GM12878 (cell line): ENCODE measurements around the gene AKAP13. TPM values are rescaled to one million over a fixed set of nuclear protein-coding genes. Genes with fewer than 3 reads are reported as not detected.

Source experiments
- ATAC-seq: fragments of 200-7000 bp; cut with Tn5 transposase; 3 replicates; pipeline ENCODE4 v1.9.1; 2020; ENCODE audit warnings: mild to moderate bottlenecking, moderate library complexity
- BruUV-seq: library from RNA; stranded (reverse); fragments of 400-500 nt; replicated peaks from 2 replicates; lab custom pipeline; 2021; lab: Mats Ljungman, UMichigan
- CTCF ChIA-PET: fragments of 300-600 bp; sonication (Branson Sonifier 250); formaldehyde crosslinking; extraction: SDS; loops from one replicate; lab custom pipeline; 2021; ENCODE audit warnings: inconsistent platforms; lab: Yijun Ruan, JAX
- POLR2A ChIA-PET: fragments of 350-600 bp; formaldehyde crosslinking; extraction: SDS; loops from one replicate; lab custom pipeline; 2021; ENCODE audit warnings: inconsistent platforms; lab: Charles Lee
- RAD21 ChIA-PET: fragments of 300-600 bp; sonication (Branson Sonifier 250); formaldehyde crosslinking; loops from one replicate; lab custom pipeline; 2023; ENCODE audit warnings: antibody characterized with exemption; ENCODE audit not compliant: unreplicated experiment; lab: Charles Lee
- SMC1A ChIA-PET: fragments of 300-600 bp; sonication (Branson Sonifier 250); formaldehyde crosslinking; loops from one replicate; lab custom pipeline; 2023; ENCODE audit not compliant: unreplicated experiment, uncharacterized antibody; lab: Charles Lee
- DNase-seq: peaks from one replicate; pipeline ENCODE4 v3.0.0-alpha.2; 2011; ENCODE audit warnings: low read depth, low spot score
- FAIRE-seq: peaks from 3 replicates; lab custom pipeline; 2011; peaks lifted over from hg19 to GRCh38; lab: Jason Lieb, UNC
- H2AFZ ChIP-seq: 2 replicates; pipeline ENCODE4 v1.6.0; 2011; ENCODE audit warnings: low read depth, low read length, control low read depth; ENCODE audit not compliant: control insufficient read depth
- H3K27ac ChIP-seq: 2 replicates; pipeline ENCODE4 v1.5.1; 2011; ENCODE audit warnings: control low read depth; ENCODE audit not compliant: control insufficient read depth, insufficient read depth
- H3K27me3 ChIP-seq, 2 experiments: replicated peaks in 1 of 2; 2 replicates each; pipeline versions ENCODE4 v1.6.0 to v1.6.1; 2011; ENCODE audit warnings: low read length in 1 of 2; ENCODE audit not compliant: control insufficient read depth in 2 of 2, insufficient read depth in 2 of 2
- H3K36me3 ChIP-seq, 2 experiments: 2 replicates each; pipeline ENCODE4 v1.5.1; 2011; ENCODE audit warnings: low read length in 1 of 2; ENCODE audit not compliant: control insufficient read depth in 2 of 2, insufficient read depth in 2 of 2
- H3K4me1 ChIP-seq: 2 replicates; pipeline ENCODE4 v1.6.1; 2011; ENCODE audit warnings: mild to moderate bottlenecking, low read length, moderate library complexity, mixed read lengths; ENCODE audit not compliant: control insufficient read depth, insufficient read depth
- H3K4me2 ChIP-seq: 2 replicates; pipeline ENCODE4 v1.6.0; 2011; ENCODE audit warnings: control low read depth; ENCODE audit not compliant: control insufficient read depth, insufficient read depth
- H3K4me3 ChIP-seq: fragments of 200-600 bp; sonication (generic); 2 replicates; pipeline ENCODE4 v1.5.1; 2016
- H3K79me2 ChIP-seq: 2 replicates; pipeline ENCODE4 v1.6.0; 2011; ENCODE audit warnings: low read length; ENCODE audit not compliant: control insufficient read depth, insufficient read depth
- H3K9ac ChIP-seq: 2 replicates; pipeline ENCODE4 v1.8.0; 2011; ENCODE audit warnings: low read length, control low read depth, mixed read lengths; ENCODE audit not compliant: control insufficient read depth, insufficient read depth
- H3K9me3 ChIP-seq: replicated peaks from 3 replicates; pipeline ENCODE4 v1.5.1; 2011; ENCODE audit warnings: mild to moderate bottlenecking, low read length; ENCODE audit not compliant: control insufficient read depth, insufficient read depth
- H4K20me1 ChIP-seq: 2 replicates; pipeline ENCODE4 v1.6.0; 2011; ENCODE audit not compliant: control insufficient read depth, insufficient read depth
- BHLHE40 ChIP-seq, 2 experiments: fragments of 450-650 bp in 1 of 2; IDR thresholded peaks; 2 replicates each; pipeline ENCODE4 v1.6.1; 2011 to 2017; ENCODE audit warnings: low read depth in 2 of 2, borderline replicate concordance in 1 of 2, improper control_type of control experiment in 1 of 2, low read length in 1 of 2, mild to moderate bottlenecking in 1 of 2
- E4F1 ChIP-seq: fragments of 450-650 bp; IDR thresholded peaks from 2 replicates; pipeline ENCODE4 v1.6.1; 2018; ENCODE audit warnings: borderline replicate concordance, mild to moderate bottlenecking; ENCODE audit not compliant: partially characterized antibody
- NFYA ChIP-seq: IDR thresholded peaks from 2 replicates; pipeline ENCODE4 v1.6.1; 2011; ENCODE audit warnings: low read depth, mild to moderate bottlenecking, low read length, improper control_type of control experiment, borderline replicate concordance
- PAX8 ChIP-seq: fragments of 450-650 bp; IDR thresholded peaks from 2 replicates; pipeline ENCODE4 v1.6.1; 2017; ENCODE audit warnings: mild to moderate bottlenecking, moderate library complexity
- POU2F2 ChIP-seq: IDR thresholded peaks from 3 replicates; pipeline ENCODE4 v1.6.1; 2011; ENCODE audit warnings: low read depth, mild to moderate bottlenecking, low read length, borderline replicate concordance
- STAT1 ChIP-seq: fragments of 450-650 bp; conservative IDR thresholded peaks from 2 replicates; pipeline ENCODE4 v1.6.1; 2014; ENCODE audit warnings: antibody characterized with exemption, mild to moderate bottlenecking
- STAT3 ChIP-seq: IDR thresholded peaks from 2 replicates; pipeline ENCODE4 v1.6.1; 2011; ENCODE audit warnings: low read depth, low read length, improper control_type of control experiment
- TAF1 ChIP-seq: IDR thresholded peaks from 2 replicates; pipeline ENCODE4 v1.6.1; 2011; ENCODE audit warnings: mild to moderate bottlenecking, low read depth, low read length, borderline replicate concordance
- WRNIP1 ChIP-seq: IDR thresholded peaks from 2 replicates; pipeline ENCODE4 v1.6.1; 2011; ENCODE audit warnings: low read depth, low read length, improper control_type of control experiment, borderline replicate concordance
- WGBS: methylation state at CpG from one replicate; pipeline ENCODE4 v1.1.6; 2016; ENCODE audit warnings: low lambda C conversion rate; ENCODE audit not compliant: insufficient replicate concordance, insufficient coverage; ENCODE audit errors: missing lambda C conversion rate; 5-methylcytosine and 5-hydroxymethylcytosine counted together
- in situ Hi-C: fragments of 300-500 bp; cut with MboI; formaldehyde crosslinking; loops from 9 replicates; pipeline ENCODE4 v1.14.3; 2018; ENCODE audit warnings: mixed read lengths
- intact Hi-C: fragments of 100-400 bp; cut with micrococcal nuclease; formaldehyde crosslinking; loops from one replicate; pipeline ENCODE4 v1.14.2; 2022; ENCODE audit not compliant: unreplicated experiment
- polyA plus RNA-seq, 11 experiments: library from polyadenylated mRNA; depleted of rRNA in 4 of 11; unstranded in 6 of 11; stranded (reverse) in 5 of 11; fragments of >200 nt; fragmentation: Nextera tagmentation in 4 of 11; fragmentation: Illumina TruSeq in 1 of 11; extraction: Ambion mirVana in 4 of 11; extraction: Trizol in 1 of 11; gene quantifications; 1 replicate in 1 of 11; 2 replicates in 10 of 11; pipeline versions ENCODE4 v1.2.1 to v1.2.3, GENCODE V29; 2011 to 2016; ENCODE audit warnings: inconsistent platforms in 2 of 11, missing spikeins in 2 of 11, low read depth in 1 of 11
- total RNA-seq, 4 experiments: library from RNA; depleted of rRNA in 3 of 4; stranded (reverse); fragments of >200 nt in 3 of 4; fragmentation: Illumina TruSeq in 1 of 4; extraction: Trizol in 1 of 4; gene quantifications; 2 replicates each; pipeline versions ENCODE4 v1.2.1 to v1.2.3, GENCODE V29; 2013 to 2021
- TF ChIP-seq, protein P1 (sequence below): IDR thresholded peaks from 2 replicates; pipeline ENCODE4 v1.6.1; 2012; ENCODE audit warnings: mild to moderate bottlenecking, low read depth, low read length
- TF ChIP-seq, protein P2 (sequence below): fragments of 450-650 bp; IDR thresholded peaks from 2 replicates; pipeline ENCODE4 v1.6.1; 2017; ENCODE audit warnings: mild to moderate bottlenecking, moderate library complexity

The AKAP13 gene
- total and polyA plus RNA-seq, 10 of the 15 experiments (the other 5 are each of a cell fraction or from before 2014, with no cell fraction given), result 14.4 to 74.9 (median 55.1) TPM

GRCh38 chr15:85365980-85366379, 14.4 kb upstream of the AKAP13 start:
- no peaks in the 10 kb centered on the region for H3K36me3 ChIP-seq
- BruUV-seq, result no TSS peak
- in situ Hi-C loops, result no loop called here
- TF ChIP-seq WRNIP1, result no peak
- TF ChIP-seq BHLHE40 (IDR thresholded peaks at IDR 0.05; ENCODE audit: borderline replicate concordance in 1 of 2, low read depth in 2 of 2, low read length in 1 of 2), result no peak
- TF ChIP-seq E4F1, result no peak
- TF ChIP-seq, protein P1, sequence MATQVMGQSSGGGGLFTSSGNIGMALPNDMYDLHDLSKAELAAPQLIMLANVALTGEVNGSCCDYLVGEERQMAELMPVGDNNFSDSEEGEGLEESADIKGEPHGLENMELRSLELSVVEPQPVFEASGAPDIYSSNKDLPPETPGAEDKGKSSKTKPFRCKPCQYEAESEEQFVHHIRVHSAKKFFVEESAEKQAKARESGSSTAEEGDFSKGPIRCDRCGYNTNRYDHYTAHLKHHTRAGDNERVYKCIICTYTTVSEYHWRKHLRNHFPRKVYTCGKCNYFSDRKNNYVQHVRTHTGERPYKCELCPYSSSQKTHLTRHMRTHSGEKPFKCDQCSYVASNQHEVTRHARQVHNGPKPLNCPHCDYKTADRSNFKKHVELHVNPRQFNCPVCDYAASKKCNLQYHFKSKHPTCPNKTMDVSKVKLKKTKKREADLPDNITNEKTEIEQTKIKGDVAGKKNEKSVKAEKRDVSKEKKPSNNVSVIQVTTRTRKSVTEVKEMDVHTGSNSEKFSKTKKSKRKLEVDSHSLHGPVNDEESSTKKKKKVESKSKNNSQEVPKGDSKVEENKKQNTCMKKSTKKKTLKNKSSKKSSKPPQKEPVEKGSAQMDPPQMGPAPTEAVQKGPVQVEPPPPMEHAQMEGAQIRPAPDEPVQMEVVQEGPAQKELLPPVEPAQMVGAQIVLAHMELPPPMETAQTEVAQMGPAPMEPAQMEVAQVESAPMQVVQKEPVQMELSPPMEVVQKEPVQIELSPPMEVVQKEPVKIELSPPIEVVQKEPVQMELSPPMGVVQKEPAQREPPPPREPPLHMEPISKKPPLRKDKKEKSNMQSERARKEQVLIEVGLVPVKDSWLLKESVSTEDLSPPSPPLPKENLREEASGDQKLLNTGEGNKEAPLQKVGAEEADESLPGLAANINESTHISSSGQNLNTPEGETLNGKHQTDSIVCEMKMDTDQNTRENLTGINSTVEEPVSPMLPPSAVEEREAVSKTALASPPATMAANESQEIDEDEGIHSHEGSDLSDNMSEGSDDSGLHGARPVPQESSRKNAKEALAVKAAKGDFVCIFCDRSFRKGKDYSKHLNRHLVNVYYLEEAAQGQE, result no peak
- TF ChIP-seq, protein P2, sequence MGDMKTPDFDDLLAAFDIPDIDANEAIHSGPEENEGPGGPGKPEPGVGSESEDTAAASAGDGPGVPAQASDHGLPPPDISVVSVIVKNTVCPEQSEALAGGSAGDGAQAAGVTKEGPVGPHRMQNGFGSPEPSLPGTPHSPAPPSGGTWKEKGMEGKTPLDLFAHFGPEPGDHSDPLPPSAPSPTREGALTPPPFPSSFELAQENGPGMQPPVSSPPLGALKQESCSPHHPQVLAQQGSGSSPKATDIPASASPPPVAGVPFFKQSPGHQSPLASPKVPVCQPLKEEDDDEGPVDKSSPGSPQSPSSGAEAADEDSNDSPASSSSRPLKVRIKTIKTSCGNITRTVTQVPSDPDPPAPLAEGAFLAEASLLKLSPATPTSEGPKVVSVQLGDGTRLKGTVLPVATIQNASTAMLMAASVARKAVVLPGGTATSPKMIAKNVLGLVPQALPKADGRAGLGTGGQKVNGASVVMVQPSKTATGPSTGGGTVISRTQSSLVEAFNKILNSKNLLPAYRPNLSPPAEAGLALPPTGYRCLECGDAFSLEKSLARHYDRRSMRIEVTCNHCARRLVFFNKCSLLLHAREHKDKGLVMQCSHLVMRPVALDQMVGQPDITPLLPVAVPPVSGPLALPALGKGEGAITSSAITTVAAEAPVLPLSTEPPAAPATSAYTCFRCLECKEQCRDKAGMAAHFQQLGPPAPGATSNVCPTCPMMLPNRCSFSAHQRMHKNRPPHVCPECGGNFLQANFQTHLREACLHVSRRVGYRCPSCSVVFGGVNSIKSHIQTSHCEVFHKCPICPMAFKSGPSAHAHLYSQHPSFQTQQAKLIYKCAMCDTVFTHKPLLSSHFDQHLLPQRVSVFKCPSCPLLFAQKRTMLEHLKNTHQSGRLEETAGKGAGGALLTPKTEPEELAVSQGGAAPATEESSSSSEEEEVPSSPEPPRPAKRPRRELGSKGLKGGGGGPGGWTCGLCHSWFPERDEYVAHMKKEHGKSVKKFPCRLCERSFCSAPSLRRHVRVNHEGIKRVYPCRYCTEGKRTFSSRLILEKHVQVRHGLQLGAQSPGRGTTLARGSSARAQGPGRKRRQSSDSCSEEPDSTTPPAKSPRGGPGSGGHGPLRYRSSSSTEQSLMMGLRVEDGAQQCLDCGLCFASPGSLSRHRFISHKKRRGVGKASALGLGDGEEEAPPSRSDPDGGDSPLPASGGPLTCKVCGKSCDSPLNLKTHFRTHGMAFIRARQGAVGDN, result no peak
- TF ChIP-seq POU2F2, result no peak
- TF ChIP-seq STAT1, result no peak
- TF ChIP-seq NFYA, result no peak
- no peak for TF ChIP-seq PAX8
- no peak for TF ChIP-seq STAT3
- TF ChIP-seq TAF1, result no peak

More at GRCh38 chr15:85365980-85366379, 14.4 kb upstream of the AKAP13 start:
- Histone ChIP-seq H3K27me3 (no peaks in the 10 kb centered on the region), H3K27ac (no peak overlapping the region), H3K4me3 (no peak overlapping the region), H3K9ac (no peak overlapping the region), H3K9me3 (no peaks in the 10 kb centered on the region), H3K4me1 (peaks cover 14% of the 10 kb centered on the region), H3K4me2 (no peak overlapping the region), H3K79me2 (no peaks in the 10 kb centered on the region), H2AFZ (no peak overlapping the region), H4K20me1 (no peaks in the 10 kb centered on the region)
- ChIA-PET POLR2A (interaction anchor here (0.6 to 1.0 kb wide), 2 partner anchors 16 to 81 kb away, joined by 3 read pairs; no protein-coding TSS in a partner anchor), RAD21 (no interaction called here), CTCF (interaction anchor here (0.9 to 1.0 kb wide), 2 partner anchors 12 to 37 kb away, joined by 3 read pairs; no protein-coding TSS in a partner anchor), SMC1A (interaction anchor here (1.3 to 1.5 kb wide), 2 partner anchors 9 to 37 kb away, joined by 3 to 5 read pairs; no protein-coding TSS in a partner anchor)
- no peak for DNase-seq
- FAIRE-seq, result no peak
- WGBS, result 100% methylated on average over 2 of the region's 2 CpGs
- ATAC-seq, result no peak
- intact Hi-C loops, result loop anchor here (5.0 kb wide), 1 partner anchor 49 kb away; no protein-coding TSS in a partner anchor
